Measurements from ENCODE around the gene PAFAH1B2.

Gene PAFAH1B2

DNA sequence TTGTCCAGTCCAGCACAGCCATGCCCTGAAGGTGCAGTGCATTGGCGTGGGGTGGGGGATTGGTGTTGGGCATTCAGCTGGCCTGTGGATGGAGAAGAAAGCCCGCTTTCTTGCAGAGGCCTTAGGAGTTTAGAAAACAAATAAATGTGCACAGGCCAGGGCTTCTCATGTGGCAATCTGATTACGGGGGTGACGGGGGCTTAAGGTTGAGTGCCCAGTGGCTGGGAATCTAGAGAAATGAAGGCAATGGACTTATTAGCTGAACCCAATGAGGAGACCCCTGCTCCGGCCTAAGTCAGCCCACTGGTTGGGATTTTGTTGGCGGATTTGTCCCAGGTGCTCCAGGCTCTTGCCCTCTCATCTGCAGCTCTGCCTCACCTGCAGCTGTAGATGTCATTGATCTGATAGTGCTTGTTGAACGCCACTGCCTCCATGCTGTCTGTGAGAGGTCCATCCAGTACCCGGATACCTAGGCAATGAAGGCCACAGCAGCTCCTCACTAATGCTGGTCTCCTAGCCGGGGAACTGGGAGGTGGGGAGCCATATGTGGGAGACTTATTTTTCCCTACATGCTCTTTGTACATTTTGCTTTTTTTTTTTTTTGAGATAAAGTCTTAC lies 81.6 kb downstream of the PAFAH1B2 start:
- DNase-seq: no peak
